ENCODE results near the gene CCDC102B.
"Not testable (repeated sequence)": the region's sequence is repeated elsewhere in the genome, so short reads cannot be mapped to it uniquely, and the experiment has no call there.

The CCDC102B gene

DNA sequence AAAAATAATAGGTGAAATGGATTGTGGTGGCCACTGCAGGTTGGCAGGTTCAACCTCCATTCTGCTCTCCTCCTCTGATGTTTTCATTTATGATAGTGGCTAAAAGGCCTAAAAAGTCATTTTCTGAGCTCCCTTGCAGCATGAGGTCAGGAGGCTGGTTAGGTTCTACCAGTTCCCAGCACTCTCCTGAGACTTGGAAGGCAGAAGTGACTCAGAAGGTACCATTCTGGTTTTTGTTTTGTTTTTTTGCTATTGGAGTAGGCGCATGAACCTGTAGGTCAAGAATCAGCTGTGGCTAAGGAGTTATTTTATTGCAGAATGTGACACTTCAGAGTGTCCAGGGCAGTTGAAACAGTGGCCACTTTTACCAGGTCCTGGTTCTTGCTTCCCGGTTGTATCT lies 181.9 kb downstream of the CCDC102B start:
- no peak for DNase-seq (ENCODE audit: low read depth in 2 of 2)

- DNase-seq (ENCODE audit: low read depth in 2 of 2), result no peak
These were observed 185.2 kb downstream of the CCDC102B start for GRCh38 chr18:68983126-68983525.

- no peak for DNase-seq (ENCODE audit: low read depth in 2 of 2)
These were observed 186.5 kb downstream of the CCDC102B start for GRCh38 chr18:68984342-68984741.

DNA sequence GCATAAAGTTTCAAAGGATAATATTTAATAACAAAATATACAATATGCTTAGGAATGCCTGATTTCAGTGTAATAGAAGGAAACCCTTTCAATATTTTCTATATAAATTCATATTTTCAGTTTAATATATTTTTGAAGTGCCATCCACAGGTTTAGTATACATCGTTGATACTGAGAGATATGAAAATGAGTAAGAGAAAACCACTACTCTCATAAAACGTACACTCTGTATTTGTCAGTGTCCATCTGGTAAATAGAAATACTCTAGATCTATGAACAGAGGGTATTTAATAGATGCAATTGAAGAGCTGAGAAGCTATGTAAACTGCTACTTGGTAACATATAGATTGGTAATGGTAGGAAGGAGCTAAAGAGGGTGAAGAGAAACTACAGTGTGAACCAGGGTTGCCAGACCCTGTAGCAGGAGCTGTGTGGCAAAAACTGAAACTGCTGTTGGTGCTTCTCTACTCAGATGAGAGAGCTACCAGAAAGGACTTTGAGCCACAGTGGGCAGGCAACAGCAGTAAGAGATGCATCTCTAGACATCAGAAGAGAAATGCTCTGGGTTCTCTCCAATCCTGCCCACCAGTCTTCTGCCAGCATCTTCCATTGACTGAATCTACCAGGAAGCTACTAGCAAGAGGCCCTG lies 187.4 kb downstream of the CCDC102B start:
- DNase-seq (ENCODE audit: low read depth in 2 of 2), result no peak

GRCh38 chr18:68991286-68991685 lies 193.4 kb downstream of the CCDC102B start:
- DNase-seq (ENCODE audit: low read depth in 2 of 2), result no peak

DNA sequence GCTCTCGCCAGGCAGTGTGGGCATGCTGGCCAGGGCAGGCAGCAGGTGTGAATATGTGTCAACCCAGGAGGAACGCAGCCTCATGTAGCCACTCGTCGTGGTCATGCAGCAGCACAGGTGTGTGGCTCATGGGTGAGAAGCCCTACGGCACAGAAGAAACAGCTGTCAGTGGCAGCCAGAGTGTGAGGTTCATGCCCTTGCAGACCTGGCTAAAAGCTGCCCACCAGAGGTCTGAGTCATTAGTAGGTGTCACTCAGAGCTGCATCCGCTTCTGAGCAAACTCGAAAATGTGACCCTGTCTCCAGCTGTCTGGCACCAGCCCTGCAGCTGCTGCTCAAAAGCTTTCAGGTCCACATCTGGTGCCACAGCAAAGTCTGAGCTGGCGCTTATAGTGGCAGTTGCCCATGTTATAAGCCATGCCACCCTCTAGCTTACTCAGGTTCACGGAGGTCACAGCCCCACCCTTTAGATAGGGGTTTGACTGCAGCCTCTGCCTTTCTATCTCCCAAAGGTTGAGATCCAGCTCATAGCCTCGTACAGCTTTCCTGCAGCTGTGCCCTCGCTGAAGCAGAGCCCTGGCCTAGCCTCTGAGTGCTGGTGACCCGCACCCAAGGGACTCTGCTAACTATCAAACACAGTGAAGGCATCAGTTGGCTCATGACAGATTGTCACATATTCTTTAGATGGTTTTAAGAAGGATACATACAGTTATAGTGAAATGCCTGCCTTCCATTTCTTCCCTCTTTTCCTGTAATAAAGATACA lies 195.0 kb downstream of the CCDC102B start:
- no peak for DNase-seq (ENCODE audit: low read depth in 2 of 2)

- no peak for DNase-seq (ENCODE audit: low read depth in 2 of 2)
These were observed 197.8 kb downstream of the CCDC102B start for GRCh38 chr18:68995675-68996074.

- no peak for DNase-seq (ENCODE audit: low read depth in 2 of 2)
These were observed 200.0 kb downstream of the CCDC102B start for GRCh38 chr18:68997845-68998244.

- no peak for DNase-seq (ENCODE audit: low read depth in 2 of 2)
These were observed 202.5 kb downstream of the CCDC102B start for GRCh38 chr18:69000366-69000765.

- DNase-seq (ENCODE audit: low read depth in 2 of 2), result no peak
These were observed 204.4 kb downstream of the CCDC102B start for GRCh38 chr18:69002233-69002632.

- DNase-seq (ENCODE audit: low read depth in 2 of 2), result not testable (repeated sequence)
These were observed 208.3 kb downstream of the CCDC102B start for GRCh38 chr18:69006212-69006611.

GRCh38 chr18:69008538-69008937 lies 210.7 kb downstream of the CCDC102B start:
- DNase-seq (ENCODE audit: low read depth in 2 of 2), result no peak

DNA sequence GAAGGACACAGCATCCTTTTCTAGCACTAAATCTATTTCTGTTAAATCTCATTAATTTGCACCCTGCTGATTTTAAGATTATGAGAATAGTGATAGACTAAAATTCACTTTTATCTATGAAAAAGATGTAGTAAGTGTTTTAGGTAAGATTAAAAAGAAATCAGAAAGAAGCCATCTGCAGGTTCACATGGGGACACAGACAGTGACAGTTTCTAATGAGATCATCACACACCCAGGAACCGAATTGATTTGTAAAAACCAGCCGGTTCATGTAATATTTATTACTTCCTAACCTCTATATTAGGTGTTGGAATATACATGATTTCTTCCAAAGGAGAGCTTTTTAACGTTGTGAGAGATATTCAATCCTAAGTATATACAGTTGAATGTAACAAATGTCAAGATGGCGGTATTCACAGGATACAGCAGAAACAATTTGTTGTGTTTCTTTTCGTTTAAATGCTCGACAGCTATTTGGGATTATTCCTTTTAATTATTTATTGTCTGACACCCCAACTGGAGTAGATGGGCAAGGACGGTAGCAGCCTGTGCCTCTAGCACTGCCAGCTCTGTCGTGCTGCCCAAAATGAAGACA lies 223.4 kb downstream of the CCDC102B start:
- DNase-seq (ENCODE audit: low read depth in 2 of 2), result no peak

GRCh38 chr18:69022426-69022825 lies 224.5 kb downstream of the CCDC102B start:
- no peak for DNase-seq (ENCODE audit: low read depth in 2 of 2)

DNA sequence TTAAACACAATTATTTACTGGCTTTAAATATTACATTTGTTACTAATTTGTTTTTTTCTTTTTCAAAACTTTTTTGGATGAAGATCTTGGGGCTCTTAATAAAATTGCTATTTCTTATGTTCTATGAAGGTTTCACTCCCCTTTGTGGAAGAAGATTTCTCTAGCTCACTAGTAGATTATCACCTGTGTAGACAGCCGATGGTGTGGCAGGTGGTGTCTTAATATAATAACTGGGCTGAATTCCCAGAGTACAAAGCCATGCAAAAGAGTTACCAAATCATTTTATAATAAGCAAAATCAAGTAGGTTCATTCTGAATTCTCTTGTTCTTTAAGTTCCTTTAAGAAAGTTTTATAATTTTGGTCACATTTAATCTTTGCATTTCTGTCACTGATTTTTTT lies 233.7 kb downstream of the CCDC102B start:
- DNase-seq (ENCODE audit: low read depth in 2 of 2), result no peak

DNA sequence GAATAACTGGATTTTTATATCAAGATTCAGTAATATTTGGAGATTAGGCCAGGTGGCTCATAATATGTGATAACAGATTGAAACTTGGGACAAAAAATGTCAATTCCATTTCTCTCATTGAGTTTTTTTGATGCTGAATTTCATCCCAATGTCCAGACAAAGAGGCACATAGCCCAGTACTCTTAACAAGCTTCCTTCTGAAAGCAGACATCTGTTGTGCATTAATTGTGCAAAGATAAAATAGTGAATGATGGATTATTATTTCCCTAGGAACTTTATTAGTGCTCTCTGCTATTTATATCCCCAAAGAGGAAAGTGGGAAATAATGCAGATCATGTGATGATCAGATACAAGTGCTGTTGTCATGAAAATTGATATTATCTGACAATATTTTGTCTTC lies 234.1 kb downstream of the CCDC102B start:
- DNase-seq (ENCODE audit: low read depth in 2 of 2), result no peak

- no peak for DNase-seq (ENCODE audit: low read depth in 2 of 2)
These were observed 237.9 kb downstream of the CCDC102B start for GRCh38 chr18:69035756-69036155.

- no peak for DNase-seq (ENCODE audit: low read depth in 2 of 2)
These were observed 246.3 kb downstream of the CCDC102B start for GRCh38 chr18:69044215-69044614.

- DNase-seq (ENCODE audit: low read depth in 2 of 2), result no peak
These were observed 266.2 kb downstream of the CCDC102B start for GRCh38 chr18:69064063-69064462.

DNA sequence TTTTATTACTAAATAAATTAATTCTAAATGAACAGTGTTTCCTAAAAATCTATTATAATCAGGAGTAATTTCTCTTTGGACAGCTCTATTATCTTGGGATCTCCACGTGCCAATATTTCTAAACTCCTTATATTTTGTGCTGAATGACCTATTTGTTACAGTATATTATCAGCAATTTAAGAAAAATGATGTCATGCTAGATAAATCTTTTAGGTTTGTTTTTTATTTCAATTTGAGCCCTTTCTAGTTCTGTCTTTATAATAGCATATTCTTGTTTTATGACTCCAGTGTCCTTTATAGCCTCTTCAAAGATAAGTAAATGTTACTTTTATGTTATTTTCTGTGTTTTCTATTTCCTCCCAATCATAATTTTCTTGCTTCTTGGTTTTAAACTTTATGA lies 269.2 kb downstream of the CCDC102B start:
- DNase-seq (ENCODE audit: low read depth in 2 of 2), result no peak

- no peak for DNase-seq (ENCODE audit: low read depth in 2 of 2)
These were observed 273.8 kb downstream of the CCDC102B start for GRCh38 chr18:69071680-69072079.

GRCh38 chr18:69081846-69082245 lies 284.0 kb downstream of the CCDC102B start:
- DNase-seq (ENCODE audit: low read depth in 2 of 2), result no peak

DNA sequence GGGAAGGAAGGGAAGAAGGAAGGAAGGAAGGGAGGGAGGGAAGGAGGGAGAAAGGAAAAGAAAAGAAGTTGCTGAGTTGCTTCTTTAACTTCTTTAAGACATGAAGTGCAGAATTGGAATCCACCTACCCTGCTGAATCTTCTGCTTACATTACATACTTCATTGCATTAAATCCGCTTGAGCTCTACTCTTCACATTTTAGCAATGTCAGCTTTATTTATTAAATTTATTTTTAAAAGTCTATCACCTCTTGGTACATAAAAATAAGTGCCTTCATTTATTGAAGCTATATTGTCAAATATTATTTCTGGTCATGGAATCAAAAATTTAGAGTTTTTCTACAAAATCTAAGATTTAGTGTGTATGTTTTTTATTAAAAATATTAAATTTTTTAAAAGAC lies 284.6 kb downstream of the CCDC102B start:
- no peak for DNase-seq (ENCODE audit: low read depth in 2 of 2)
